Measurements from ENCODE around the gene ZNF423.

Gene ZNF423

GRCh38 chr16:49654425-49654824 lies 201.5 kb downstream of the ZNF423 start:
- no peak for DNase-seq (ENCODE audit: insufficient read length, low spot score)
- TF ChIP-seq TAF1 (IDR thresholded peaks at IDR 0.05; ENCODE audit: low read depth, low read length) (no peak), POLR2AphosphoS5 (IDR thresholded peaks at IDR 0.05; ENCODE audit: low read depth, low read length) (no peak), SPI1 (IDR thresholded peaks at IDR 0.05; ENCODE audit: low read depth, low read length) (no peak), PAX5 (IDR thresholded peaks at IDR 0.05; ENCODE audit: insufficient read depth, low read length, severe bottlenecking) (no peak), POLR2A (IDR thresholded peaks at IDR 0.05; ENCODE audit: low read depth, low read length) (no peak), POU2F2 (IDR thresholded peaks at IDR 0.05; ENCODE audit: low read depth, low read length) (no peak)

GRCh38 chr16:49653577-49653976 lies 202.3 kb downstream of the ZNF423 start:
- DNase-seq (ENCODE audit: insufficient read length, low spot score) (no peak), FAIRE-seq (no peak)
- TF ChIP-seq POLR2AphosphoS5 (IDR thresholded peaks at IDR 0.05; ENCODE audit: low read depth, low read length) = no peak

More at GRCh38 chr16:49654425-49654824, 201.5 kb downstream of the ZNF423 start:
- no peak for FAIRE-seq

GRCh38 chr16:49653173-49653570 lies 202.7 kb downstream of the ZNF423 start:
- DNase-seq (ENCODE audit: insufficient read length, low spot score) (no peak), FAIRE-seq (no peak)
- TF ChIP-seq SPI1 (IDR thresholded peaks at IDR 0.05; ENCODE audit: low read depth, low read length) (no peak), POU2F2 (IDR thresholded peaks at IDR 0.05; ENCODE audit: low read depth, low read length) (no peak), POLR2A (IDR thresholded peaks at IDR 0.05; ENCODE audit: low read depth, low read length) (no peak), PAX5 (IDR thresholded peaks at IDR 0.05; ENCODE audit: insufficient read depth, low read length, severe bottlenecking) (no peak), POLR2AphosphoS5 (IDR thresholded peaks at IDR 0.05; ENCODE audit: low read depth, low read length) (no peak), TAF1 (IDR thresholded peaks at IDR 0.05; ENCODE audit: low read depth, low read length) (no peak)

DNA sequence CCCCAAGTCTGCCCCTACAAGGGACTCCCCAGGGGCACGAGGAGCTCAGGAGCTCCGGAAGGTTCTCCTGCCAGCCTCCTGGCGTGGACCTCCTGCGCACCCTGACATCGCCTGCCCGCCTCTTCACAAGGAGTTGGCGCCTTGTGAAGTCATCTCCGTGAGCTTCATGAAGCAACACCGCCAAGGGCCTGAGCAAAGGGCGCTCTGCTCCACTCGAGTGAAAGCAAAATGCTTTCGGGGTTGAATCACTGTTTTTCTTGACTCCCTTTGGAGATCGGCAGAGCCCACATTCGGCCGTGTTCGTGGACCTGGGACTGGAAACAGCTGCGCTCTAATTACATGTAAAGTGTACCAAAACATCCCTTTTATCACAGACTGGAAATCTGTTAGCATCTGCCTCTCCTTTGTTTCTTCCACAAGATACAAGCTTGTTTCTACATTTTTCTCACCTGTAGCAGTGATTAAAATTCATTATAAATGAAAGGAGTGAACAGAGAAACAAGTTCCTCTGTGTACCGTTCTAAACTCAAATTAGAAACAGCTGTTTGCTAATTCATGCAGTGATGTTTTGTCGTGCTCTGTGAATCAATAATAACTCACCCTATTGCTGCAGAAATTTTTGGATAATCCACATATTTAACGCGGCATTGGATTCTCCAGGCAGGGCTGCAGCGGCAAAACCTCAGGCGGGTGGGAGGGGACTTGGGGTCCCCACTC lies 203.3 kb downstream of the ZNF423 start:
- no peak for DNase-seq (ENCODE audit: insufficient read length, low spot score)
- FAIRE-seq = no peak
- no peak for TF ChIP-seq POLR2A (IDR thresholded peaks at IDR 0.05; ENCODE audit: low read depth, low read length)
- no peak for TF ChIP-seq PAX5 (IDR thresholded peaks at IDR 0.05; ENCODE audit: insufficient read depth, low read length, severe bottlenecking)
- TF ChIP-seq POU2F2 (IDR thresholded peaks at IDR 0.05; ENCODE audit: low read depth, low read length) = no peak
- no peak for TF ChIP-seq TAF1 (IDR thresholded peaks at IDR 0.05; ENCODE audit: low read depth, low read length)
- no peak for TF ChIP-seq SPI1 (IDR thresholded peaks at IDR 0.05; ENCODE audit: low read depth, low read length)
- no peak for TF ChIP-seq POLR2AphosphoS5 (IDR thresholded peaks at IDR 0.05; ENCODE audit: low read depth, low read length)

GRCh38 chr16:49651996-49652395 lies 203.9 kb downstream of the ZNF423 start:
- no peak for TF ChIP-seq PAX5 (IDR thresholded peaks at IDR 0.05; ENCODE audit: insufficient read depth, low read length, severe bottlenecking)
- no peak for TF ChIP-seq POLR2A (IDR thresholded peaks at IDR 0.05; ENCODE audit: low read depth, low read length)
- TF ChIP-seq POLR2AphosphoS5 (IDR thresholded peaks at IDR 0.05; ENCODE audit: low read depth, low read length) = no peak
- no peak for TF ChIP-seq TAF1 (IDR thresholded peaks at IDR 0.05; ENCODE audit: low read depth, low read length)
- TF ChIP-seq POU2F2 (IDR thresholded peaks at IDR 0.05; ENCODE audit: low read depth, low read length) = no peak
- no peak for TF ChIP-seq SPI1 (IDR thresholded peaks at IDR 0.05; ENCODE audit: low read depth, low read length)
- FAIRE-seq = no peak
- no peak for DNase-seq (ENCODE audit: insufficient read length, low spot score)

DNA sequence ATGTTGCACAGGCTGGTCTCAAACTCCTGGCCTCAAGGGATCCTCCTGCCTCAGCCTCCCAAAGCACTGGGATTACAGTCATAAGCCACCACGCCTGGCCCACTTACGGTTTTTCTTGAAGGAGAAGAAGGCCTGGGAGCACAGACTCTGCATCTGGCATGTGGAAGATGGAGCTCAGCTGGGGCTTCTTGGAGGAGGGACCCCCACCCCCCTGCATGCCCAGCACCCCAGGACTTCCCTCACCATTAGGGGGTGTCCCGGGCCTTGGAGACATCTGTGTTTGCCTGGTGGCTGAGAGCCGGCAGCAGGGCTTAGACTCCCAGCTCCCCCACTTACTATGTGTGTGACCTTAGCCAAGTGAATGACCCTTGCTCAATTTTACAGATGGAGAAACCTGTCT lies 204.7 kb downstream of the ZNF423 start:
- no peak for FAIRE-seq
- no peak for TF ChIP-seq POU2F2 (IDR thresholded peaks at IDR 0.05; ENCODE audit: low read depth, low read length)
- TF ChIP-seq POLR2AphosphoS5 (IDR thresholded peaks at IDR 0.05; ENCODE audit: low read depth, low read length) = no peak
- TF ChIP-seq POLR2A (IDR thresholded peaks at IDR 0.05; ENCODE audit: low read depth, low read length) = no peak
- TF ChIP-seq SPI1 (IDR thresholded peaks at IDR 0.05; ENCODE audit: low read depth, low read length) = no peak
- TF ChIP-seq PAX5 (IDR thresholded peaks at IDR 0.05; ENCODE audit: insufficient read depth, low read length, severe bottlenecking) = no peak
- TF ChIP-seq TAF1 (IDR thresholded peaks at IDR 0.05; ENCODE audit: low read depth, low read length) = no peak
- no peak for DNase-seq (ENCODE audit: insufficient read length, low spot score)

- no peak for FAIRE-seq
- no peak for DNase-seq (ENCODE audit: insufficient read length, low spot score)
- TF ChIP-seq POLR2A (IDR thresholded peaks at IDR 0.05; ENCODE audit: low read depth, low read length) = no peak
These were observed 205.3 kb downstream of the ZNF423 start for GRCh38 chr16:49650603-49651002.

GRCh38 chr16:49649013-49649765 lies 206.7 kb downstream of the ZNF423 start:
- no peak for FAIRE-seq
- TF ChIP-seq TAF1 (IDR thresholded peaks at IDR 0.05; ENCODE audit: low read depth, low read length) (no peak), POLR2A (IDR thresholded peaks at IDR 0.05; ENCODE audit: low read depth, low read length) (no peak), POLR2AphosphoS5 (IDR thresholded peaks at IDR 0.05; ENCODE audit: low read depth, low read length) (no peak), POU2F2 (IDR thresholded peaks at IDR 0.05; ENCODE audit: low read depth, low read length) (no peak), SPI1 (IDR thresholded peaks at IDR 0.05; ENCODE audit: low read depth, low read length) (no peak), PAX5 (IDR thresholded peaks at IDR 0.05; ENCODE audit: insufficient read depth, low read length, severe bottlenecking) (no peak)
- DNase-seq (ENCODE audit: insufficient read length, low spot score) = no peak

DNA sequence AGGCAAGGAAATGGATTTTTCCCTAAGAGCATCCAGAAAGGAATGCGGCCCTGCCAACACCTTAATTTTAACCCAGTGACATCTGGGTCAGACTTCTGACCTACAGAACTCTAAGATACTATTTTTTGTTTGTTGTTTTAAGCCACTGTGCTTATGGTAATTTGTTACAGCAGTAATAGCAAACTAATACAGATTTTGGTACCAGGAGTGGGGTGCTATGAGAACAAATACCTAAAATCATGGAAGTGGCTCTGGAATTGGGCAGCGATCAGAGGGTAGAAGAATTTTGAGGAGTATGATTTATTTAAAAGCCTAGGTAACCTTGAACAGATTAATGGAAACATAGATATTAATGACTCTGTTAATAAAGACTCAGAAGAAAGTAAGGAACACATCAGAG lies 208.2 kb downstream of the ZNF423 start:
- TF ChIP-seq POLR2AphosphoS5 (IDR thresholded peaks at IDR 0.05; ENCODE audit: low read depth, low read length) (no peak), SPI1 (IDR thresholded peaks at IDR 0.05; ENCODE audit: low read depth, low read length) (no peak), PAX5 (IDR thresholded peaks at IDR 0.05; ENCODE audit: insufficient read depth, low read length, severe bottlenecking) (no peak), TAF1 (IDR thresholded peaks at IDR 0.05; ENCODE audit: low read depth, low read length) (no peak), POU2F2 (IDR thresholded peaks at IDR 0.05; ENCODE audit: low read depth, low read length) (no peak), POLR2A (IDR thresholded peaks at IDR 0.05; ENCODE audit: low read depth, low read length) (no peak)
- DNase-seq (ENCODE audit: insufficient read length, low spot score) (no peak), FAIRE-seq (no peak)

GRCh38 chr16:49645263-49645662 lies 210.6 kb downstream of the ZNF423 start:
- no peak for FAIRE-seq
- no peak for DNase-seq (ENCODE audit: insufficient read length, low spot score)
- TF ChIP-seq POLR2A (IDR thresholded peaks at IDR 0.05; ENCODE audit: low read depth, low read length) (no peak), PAX5 (IDR thresholded peaks at IDR 0.05; ENCODE audit: insufficient read depth, low read length, severe bottlenecking) (no peak), TAF1 (IDR thresholded peaks at IDR 0.05; ENCODE audit: low read depth, low read length) (no peak), POU2F2 (IDR thresholded peaks at IDR 0.05; ENCODE audit: low read depth, low read length) (no peak), SPI1 (IDR thresholded peaks at IDR 0.05; ENCODE audit: low read depth, low read length) (no peak), POLR2AphosphoS5 (IDR thresholded peaks at IDR 0.05; ENCODE audit: low read depth, low read length) (no peak)

Measured in GM12891 (cell line).